ENCODE data around the gene SH2D1A.

Gene SH2D1A

GRCh38 chrX:124421898-124422655 lies 75.7 kb downstream of the SH2D1A start:
- DNase-seq (ENCODE audit: low read depth), result no peak
